Prostate gland (tissue), 2 donors: ENCODE measurements around the gene P2RX1.

Source experiments
- POLR2A ChIP-seq: fragments of 450-650 bp; IDR thresholded peaks from one replicate; pipeline ENCODE4 v1.6.1; 2016; ENCODE audit warnings: antibody characterized with exemption, mild to moderate bottlenecking
- TF ChIP-seq, protein P1 (sequence below), 4 experiments: fragments of 200-600 bp in 2 of 4; fragments of 450-650 bp in 2 of 4; sonication (generic) in 2 of 4; IDR thresholded peaks; 1 replicate in 3 of 4; 2 replicates in 1 of 4; pipeline ENCODE4 v1.5.1; 2016 to 2019; ENCODE audit warnings: antibody characterized with exemption in 4 of 4, mild to moderate bottlenecking in 2 of 4, moderate library complexity in 2 of 4

DNA sequence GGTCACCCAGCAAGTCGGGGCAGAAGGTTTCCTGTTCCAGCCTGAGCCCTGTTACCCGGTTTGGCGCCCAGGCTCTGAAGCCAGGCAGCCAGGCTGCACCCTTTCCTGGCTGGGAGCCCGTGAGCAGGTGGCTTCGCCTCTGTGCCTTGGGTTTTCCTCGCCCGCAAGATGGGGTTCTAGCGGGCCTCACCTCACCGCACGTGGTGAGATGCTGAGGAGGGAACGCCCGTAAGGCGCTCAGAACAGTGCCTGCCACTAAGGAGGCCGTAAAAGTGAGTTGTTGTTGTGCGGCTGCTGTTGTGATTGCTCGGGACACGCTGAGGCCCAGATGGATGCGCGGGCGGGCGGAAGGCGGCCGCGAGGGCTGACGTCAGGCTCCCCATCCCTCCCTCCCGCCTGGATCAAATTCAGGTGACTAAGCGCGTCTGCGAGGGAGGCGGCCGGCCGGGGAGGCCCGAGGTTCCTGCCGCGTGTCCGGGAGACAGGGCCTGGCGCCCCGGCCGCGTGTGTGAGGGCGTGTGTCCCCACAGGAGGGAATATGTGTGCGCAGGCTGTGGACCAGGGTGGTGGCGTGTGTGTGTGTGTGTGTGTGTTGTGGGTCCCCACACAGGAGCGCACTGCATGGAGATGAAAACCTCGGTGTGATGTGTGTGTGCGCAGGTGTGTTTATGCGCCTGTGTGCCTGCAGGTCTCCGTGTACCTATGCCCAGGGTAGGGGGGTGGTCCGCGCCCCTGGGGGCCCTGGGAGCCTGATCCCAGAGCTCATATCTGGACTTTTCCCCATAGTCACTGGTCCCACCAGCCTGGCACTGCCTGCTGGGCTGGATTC lies 27.7 kb downstream of the P2RX1 start:
- TF ChIP-seq, protein P1, sequence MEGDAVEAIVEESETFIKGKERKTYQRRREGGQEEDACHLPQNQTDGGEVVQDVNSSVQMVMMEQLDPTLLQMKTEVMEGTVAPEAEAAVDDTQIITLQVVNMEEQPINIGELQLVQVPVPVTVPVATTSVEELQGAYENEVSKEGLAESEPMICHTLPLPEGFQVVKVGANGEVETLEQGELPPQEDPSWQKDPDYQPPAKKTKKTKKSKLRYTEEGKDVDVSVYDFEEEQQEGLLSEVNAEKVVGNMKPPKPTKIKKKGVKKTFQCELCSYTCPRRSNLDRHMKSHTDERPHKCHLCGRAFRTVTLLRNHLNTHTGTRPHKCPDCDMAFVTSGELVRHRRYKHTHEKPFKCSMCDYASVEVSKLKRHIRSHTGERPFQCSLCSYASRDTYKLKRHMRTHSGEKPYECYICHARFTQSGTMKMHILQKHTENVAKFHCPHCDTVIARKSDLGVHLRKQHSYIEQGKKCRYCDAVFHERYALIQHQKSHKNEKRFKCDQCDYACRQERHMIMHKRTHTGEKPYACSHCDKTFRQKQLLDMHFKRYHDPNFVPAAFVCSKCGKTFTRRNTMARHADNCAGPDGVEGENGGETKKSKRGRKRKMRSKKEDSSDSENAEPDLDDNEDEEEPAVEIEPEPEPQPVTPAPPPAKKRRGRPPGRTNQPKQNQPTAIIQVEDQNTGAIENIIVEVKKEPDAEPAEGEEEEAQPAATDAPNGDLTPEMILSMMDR (IDR thresholded peaks at IDR 0.05), result no peak
- peak; percentile 64 for TF ChIP-seq POLR2A
